Tibial nerve (tissue), 4 donors: Measurements from ENCODE around the gene NFILZ. TPM values are rescaled to one million over a fixed set of nuclear protein-coding genes. Genes with fewer than 3 reads are reported as not detected.

ENCODE experiments used
- DNase-seq, 2 donors: peaks; one replicate each; pipeline ENCODE4 v3.0.0-alpha.2; 2019; ENCODE audit warnings: low spot score in 2 of 2
- H3K27ac ChIP-seq, 4 donors: fragments of 200-600 bp; sonication (generic) in 3 of 4; one replicate each; pipeline ENCODE4 v1.5.1; 2017 to 2019; ENCODE audit warnings: mild to moderate bottlenecking in 1 of 4
- H3K27me3 ChIP-seq, 2 donors: fragments of 200-600 bp; sonication (generic) in 1 of 2; one replicate each; pipeline versions ENCODE4 v1.5.1 to v1.6.0; 2017 to 2019
- H3K36me3 ChIP-seq, 3 donors: fragments of 200-600 bp; sonication (generic); one replicate each; pipeline ENCODE4 v1.5.1; 2018 to 2019
- H3K4me1 ChIP-seq, 4 donors: fragments of 200-600 bp; sonication (generic) in 3 of 4; one replicate each; pipeline ENCODE4 v1.5.1; 2017 to 2019
- H3K4me3 ChIP-seq, 4 donors: fragments of 200-600 bp; sonication (generic) in 3 of 4; one replicate each; pipeline ENCODE4 v1.5.1; 2017 to 2019; ENCODE audit warnings: mild to moderate bottlenecking in 1 of 4, moderate library complexity in 1 of 4
- H3K9me3 ChIP-seq, 4 donors: fragments of 200-600 bp; sonication (generic) in 3 of 4; one replicate each; pipeline ENCODE4 v1.5.1; 2017 to 2019
- CTCF ChIP-seq, 5 experiments: fragments of 200-600 bp in 3 of 5; fragments of 450-650 bp in 2 of 5; sonication (generic) in 3 of 5; IDR thresholded peaks; one replicate each; pipeline ENCODE4 v1.5.1; 2016 to 2019; ENCODE audit warnings: antibody characterized with exemption in 5 of 5, mild to moderate bottlenecking in 3 of 5, moderate library complexity in 2 of 5
- EP300 ChIP-seq, 2 donors: sonication (generic); formaldehyde crosslinking; IDR thresholded peaks; one replicate each; pipeline ENCODE4 v1.6.1; 2017; ENCODE audit warnings: antibody characterized with exemption in 2 of 2, mild to moderate bottlenecking in 1 of 2
- POLR2A ChIP-seq, 2 donors: fragments of 450-650 bp; IDR thresholded peaks; one replicate each; pipeline ENCODE4 v1.6.1; 2017; ENCODE audit warnings: antibody characterized with exemption in 2 of 2, mild to moderate bottlenecking in 2 of 2, moderate library complexity in 2 of 2
- WGBS, 2 donors: methylation state at CpG; one replicate each; pipeline ENCODE4 v1.1.5; 2018; 5-methylcytosine and 5-hydroxymethylcytosine counted together
- total RNA-seq, 4 donors: library from RNA; depleted of rRNA; stranded (reverse); fragments of >200 nt; gene quantifications; one replicate each; pipeline ENCODE4 v1.1.0, GENCODE V29; 2016

Gene NFILZ
- total RNA-seq, 4 donors from 2014 or later = not detected

- Histone ChIP-seq H3K27me3 (no peaks in the 10 kb centered on the region), H3K27ac (no peak overlapping the region), H3K9me3 (peaks cover 0 to 19% (median 2%) of the 10 kb centered on the region in 4 donors), H3K36me3 (no peaks in the 10 kb centered on the region), H3K4me1 (peaks cover 0 to 3% (median 0%) of the 10 kb centered on the region in 4 donors), H3K4me3 (no peak overlapping the region)
- DNase-seq = no peak
- TF ChIP-seq CTCF (IDR thresholded peaks at IDR 0.05) (no peak), EP300 (IDR thresholded peaks at IDR 0.05) (no peak), POLR2A (IDR thresholded peaks at IDR 0.05) (no peak)
- 70 to 77% methylated on average over 20 to 21 of the region's 21 CpGs for WGBS, 2 donors
Observed at GRCh38 chr19:8638078-8638619, 7.7 kb downstream of the NFILZ start.

- WGBS, 2 donors = 30 to 31% methylated on average over 8 of the region's 8 CpGs
- Histone ChIP-seq H3K36me3 (no peaks in the 10 kb centered on the region), H3K27ac (no peak overlapping the region), H3K4me1 (peaks cover 0 to 3% (median 0%) of the 10 kb centered on the region in 4 donors), H3K27me3 (no peaks in the 10 kb centered on the region), H3K4me3 (no peak overlapping the region), H3K9me3 (peaks cover 0 to 19% (median 2%) of the 10 kb centered on the region in 4 donors)
- TF ChIP-seq CTCF (IDR thresholded peaks at IDR 0.05) (no peak), EP300 (IDR thresholded peaks at IDR 0.05) (no peak), POLR2A (IDR thresholded peaks at IDR 0.05) (no peak)
- DNase-seq = no peak
Observed at GRCh38 chr19:8639821-8640401, 9.5 kb downstream of the NFILZ start.

- Histone ChIP-seq H3K4me3 (no peak overlapping the region), H3K4me1 (peaks cover 0 to 3% (median 0%) of the 10 kb centered on the region in 4 donors), H3K27me3 (no peaks in the 10 kb centered on the region), H3K36me3 (no peaks in the 10 kb centered on the region), H3K9me3 (peaks cover 0 to 19% (median 2%) of the 10 kb centered on the region in 4 donors), H3K27ac (no peak overlapping the region)
- TF ChIP-seq POLR2A (IDR thresholded peaks at IDR 0.05) (no peak), EP300 (IDR thresholded peaks at IDR 0.05) (peak in 1 of 2 donors; percentile 72)
- DNase-seq = peak in 1 of 2 donors; percentile 38
- WGBS, 2 donors = 62 to 67% methylated on average over 12 of the region's 12 CpGs
Observed at GRCh38 chr19:8640402-8641004, 10.1 kb downstream of the NFILZ start.

- Histone ChIP-seq H3K36me3 (no peaks in the 10 kb centered on the region), H3K4me3 (no peak overlapping the region), H3K9me3 (peaks cover 0 to 19% (median 2%) of the 10 kb centered on the region in 4 donors), H3K27ac (no peak overlapping the region), H3K27me3 (no peaks in the 10 kb centered on the region), H3K4me1 (peaks cover 0 to 3% (median 0%) of the 10 kb centered on the region in 4 donors)
- no peak for DNase-seq
- 84 to 89% methylated on average over 2 of the region's 2 CpGs for WGBS, 2 donors
- TF ChIP-seq POLR2A (IDR thresholded peaks at IDR 0.05) (no peak), EP300 (IDR thresholded peaks at IDR 0.05) (no peak), CTCF (IDR thresholded peaks at IDR 0.05) (no peak)
Observed at GRCh38 chr19:8641221-8641907, 10.9 kb downstream of the NFILZ start.

GRCh38 chr19:8641908-8642547 is 11.6 kb downstream of the NFILZ start:
- Histone ChIP-seq H3K9me3 (peaks cover 0 to 19% (median 2%) of the 10 kb centered on the region in 4 donors), H3K27ac (no peak overlapping the region), H3K4me1 (peaks cover 0 to 3% (median 0%) of the 10 kb centered on the region in 4 donors), H3K4me3 (no peak overlapping the region), H3K27me3 (no peaks in the 10 kb centered on the region), H3K36me3 (no peaks in the 10 kb centered on the region)
- TF ChIP-seq POLR2A (IDR thresholded peaks at IDR 0.05) (no peak), CTCF (IDR thresholded peaks at IDR 0.05) (peak; percentile 26 to 43 (median 36)), EP300 (IDR thresholded peaks at IDR 0.05) (no peak)
- WGBS, 2 donors = 48 to 51% methylated on average over 4 of the region's 4 CpGs
- DNase-seq = peak in 1 of 2 donors; percentile 24
